KOPT-K1 (cell line): Measurements from ENCODE around the gene MUSTN1.

ENCODE experiments used
- H3K27ac ChIP-seq: fragments of 200-600 bp; sonication (generic); 2 replicates; pipeline ENCODE4 v1.5.1; 2016; ENCODE audit warnings: antibody characterized with exemption, mild to moderate bottlenecking, low read depth, low read length; ENCODE audit not compliant: poor library complexity, severe bottlenecking
- H3K36me3 ChIP-seq: fragments of 200-600 bp; sonication (generic); 2 replicates; pipeline ENCODE4 v1.5.1; 2017; ENCODE audit warnings: antibody characterized with exemption, mild to moderate bottlenecking, low read length, moderate library complexity; ENCODE audit not compliant: insufficient read depth
- H3K9me3 ChIP-seq: fragments of 200-600 bp; sonication (generic); 2 replicates; pipeline ENCODE4 v1.5.1; 2017; ENCODE audit warnings: antibody characterized with exemption, low read length, mild to moderate bottlenecking; ENCODE audit not compliant: insufficient read depth, poor library complexity, severe bottlenecking

The MUSTN1 gene

GRCh38 chr3:52792961-52793695, 41.7 kb downstream of the MUSTN1 start:
- no peak overlapping the region for H3K27ac ChIP-seq
- H3K36me3 ChIP-seq = no peaks in the 10 kb centered on the region
- no peaks in the 10 kb centered on the region for H3K9me3 ChIP-seq

GRCh38 chr3:52792413-52792812, 42.4 kb downstream of the MUSTN1 start:
- Histone ChIP-seq H3K9me3 (no peaks in the 10 kb centered on the region), H3K36me3 (no peaks in the 10 kb centered on the region), H3K27ac (no peak overlapping the region)

DNA sequence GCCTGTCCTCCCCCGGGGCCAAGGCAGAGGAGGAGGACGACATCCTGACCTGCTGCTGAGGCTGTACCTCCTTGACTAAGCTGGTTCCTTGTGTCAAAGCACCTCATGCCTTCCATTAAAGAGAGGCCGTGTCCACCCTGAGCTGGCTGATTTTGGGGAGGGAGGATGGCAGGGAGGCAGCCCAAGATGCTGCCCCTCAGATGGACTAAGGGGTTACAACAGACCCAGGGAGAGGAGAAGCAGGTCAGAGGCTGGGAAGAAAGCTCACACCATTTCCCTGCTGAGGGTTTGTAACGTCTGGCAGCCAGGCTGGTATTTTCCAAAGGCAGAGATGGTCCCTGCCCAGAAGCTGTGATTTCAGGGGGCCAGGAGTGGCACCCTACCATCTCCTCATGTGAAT, 42.9 kb downstream of the MUSTN1 start:
- no peak overlapping the region for H3K27ac ChIP-seq
- no peaks in the 10 kb centered on the region for H3K36me3 ChIP-seq
- H3K9me3 ChIP-seq = no peaks in the 10 kb centered on the region

DNA sequence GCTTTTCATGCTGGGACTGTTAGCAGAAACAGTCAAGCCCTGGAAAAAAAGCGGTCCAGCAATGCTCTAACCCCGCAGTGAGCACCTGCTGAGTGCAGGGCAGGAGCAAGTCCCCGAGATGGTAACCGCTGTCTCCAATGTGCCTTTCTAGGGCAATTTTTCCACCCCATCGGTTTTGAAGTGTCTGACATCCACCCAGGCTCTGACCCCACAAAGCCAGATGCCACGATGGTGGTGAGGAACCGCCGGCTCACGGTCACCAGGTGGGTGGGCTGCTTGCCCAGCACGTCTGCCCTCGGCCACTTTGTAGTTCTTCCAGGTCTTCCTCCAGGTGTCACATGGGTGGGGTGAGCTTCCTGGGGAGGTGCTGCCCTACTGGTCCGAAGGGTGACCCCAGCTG, 43.5 kb downstream of the MUSTN1 start:
- no peaks in the 10 kb centered on the region for H3K36me3 ChIP-seq
- no peak overlapping the region for H3K27ac ChIP-seq

GRCh38 chr3:52790741-52791140, 44.1 kb downstream of the MUSTN1 start:
- H3K27ac ChIP-seq = no peak overlapping the region
- H3K36me3 ChIP-seq = no peaks in the 10 kb centered on the region
- no peaks in the 10 kb centered on the region for H3K9me3 ChIP-seq

More for the DNA sequence above, 43.5 kb downstream of the MUSTN1 start:
- H3K9me3 ChIP-seq = no peaks in the 10 kb centered on the region

DNA sequence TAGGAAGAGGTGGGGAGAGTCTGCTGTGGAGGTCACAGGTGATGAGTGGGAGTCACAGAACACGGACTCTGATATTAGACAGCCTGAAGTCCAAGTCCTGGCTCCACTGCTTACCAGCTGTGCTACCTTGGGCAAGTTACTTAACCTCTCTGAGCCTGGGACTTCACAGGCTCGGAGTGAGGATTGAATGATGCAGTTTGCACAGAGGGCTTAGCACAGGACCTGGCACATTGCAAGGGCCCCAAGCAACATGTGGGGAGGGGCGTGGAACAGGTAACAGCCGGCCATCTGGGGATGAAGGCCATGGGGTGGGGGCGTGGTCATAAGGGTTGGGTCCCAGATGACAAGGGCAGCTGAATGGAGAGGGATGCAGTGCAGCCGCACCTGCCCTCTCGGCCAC, 44.5 kb downstream of the MUSTN1 start:
- Histone ChIP-seq H3K36me3 (no peaks in the 10 kb centered on the region), H3K9me3 (no peaks in the 10 kb centered on the region), H3K27ac (no peak overlapping the region)

DNA sequence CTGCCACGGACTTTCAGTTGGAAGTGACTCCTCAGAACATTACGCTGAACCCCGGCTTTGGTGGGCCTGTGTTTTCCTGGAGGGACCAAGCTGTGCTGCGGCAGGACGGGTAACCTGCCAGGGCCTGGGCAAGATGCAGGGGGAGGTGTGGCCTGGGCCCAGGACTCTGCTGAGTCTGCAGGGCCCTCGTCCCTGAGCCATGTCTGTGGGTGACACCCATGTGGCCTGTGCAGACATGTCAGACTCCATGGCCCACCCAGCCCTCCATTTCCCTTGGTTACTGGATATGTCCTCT, 45.1 kb downstream of the MUSTN1 start:
- Histone ChIP-seq H3K27ac (no peak overlapping the region), H3K9me3 (no peaks in the 10 kb centered on the region), H3K36me3 (no peaks in the 10 kb centered on the region)

DNA sequence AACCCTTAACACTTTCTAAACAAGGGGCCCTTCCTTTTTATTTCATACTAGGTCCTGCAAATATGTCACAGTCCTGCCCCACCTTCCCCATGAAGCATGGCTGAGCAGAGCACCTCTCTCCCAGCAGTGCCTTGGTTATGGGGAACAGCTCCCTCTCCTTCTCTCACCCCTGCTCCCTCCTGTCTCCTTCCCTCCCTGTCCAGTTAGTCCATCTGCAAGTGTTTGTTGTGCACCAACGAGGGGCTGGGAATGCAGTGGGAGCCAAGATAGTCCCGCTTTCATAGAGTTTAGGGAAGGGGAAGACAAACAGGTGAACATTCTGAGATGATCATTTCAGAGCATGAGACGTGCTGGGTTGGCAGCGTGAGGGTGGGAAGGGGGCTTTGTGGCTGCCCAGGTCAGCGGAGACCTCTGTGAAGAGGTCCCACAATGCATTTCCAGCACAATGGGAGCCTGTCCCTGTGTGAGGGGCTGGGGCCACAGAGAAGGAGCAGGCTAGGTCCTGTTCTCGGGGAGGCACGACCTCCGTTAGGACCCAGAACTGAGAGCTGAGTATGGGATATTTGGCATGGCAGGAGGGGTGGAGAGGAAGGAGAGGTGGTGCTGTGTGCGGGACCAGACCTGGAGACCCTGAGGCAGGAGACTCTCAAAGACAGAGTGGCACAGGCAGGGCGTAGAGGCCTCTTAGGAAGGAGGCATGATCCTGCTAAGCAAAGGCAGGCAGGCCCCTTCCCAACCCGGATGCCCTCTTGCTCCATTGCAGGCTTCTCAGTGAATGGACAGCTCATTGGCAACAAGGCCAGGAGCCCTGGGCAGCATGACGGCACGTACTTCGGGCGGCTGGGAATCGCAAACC, 45.7 kb downstream of the MUSTN1 start:
- Histone ChIP-seq H3K9me3 (no peaks in the 10 kb centered on the region), H3K36me3 (no peaks in the 10 kb centered on the region), H3K27ac (no peak overlapping the region)

- Histone ChIP-seq H3K36me3 (no peaks in the 10 kb centered on the region), H3K27ac (no peak overlapping the region), H3K9me3 (no peaks in the 10 kb centered on the region)
Measured at GRCh38 chr3:52787672-52788625, 46.9 kb downstream of the MUSTN1 start.

DNA sequence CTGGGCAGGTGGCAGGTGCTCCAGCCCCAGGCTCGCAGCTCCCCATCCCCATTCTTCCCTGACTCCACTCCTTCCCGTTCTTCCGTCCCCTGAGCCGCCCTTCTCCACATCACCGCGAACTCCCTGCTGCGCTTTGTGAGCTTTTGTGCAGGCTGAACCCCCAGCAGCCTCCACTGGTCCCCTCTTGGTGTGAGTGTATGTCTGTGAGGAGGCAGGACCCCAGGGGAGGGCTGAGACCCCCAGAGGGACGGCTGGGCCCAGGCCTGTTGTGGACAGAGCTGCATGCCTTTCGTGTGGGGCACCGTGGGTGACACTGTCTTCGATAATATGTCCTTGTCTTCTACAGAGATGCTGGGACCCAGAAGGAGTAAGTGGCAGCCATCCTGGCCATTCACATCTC, 47.6 kb downstream of the MUSTN1 start:
- no peak overlapping the region for H3K27ac ChIP-seq
- no peaks in the 10 kb centered on the region for H3K9me3 ChIP-seq
- no peaks in the 10 kb centered on the region for H3K36me3 ChIP-seq

GRCh38 chr3:52786330-52787215, 48.2 kb downstream of the MUSTN1 start:
- no peaks in the 10 kb centered on the region for H3K36me3 ChIP-seq
- H3K27ac ChIP-seq = no peak overlapping the region
- no peaks in the 10 kb centered on the region for H3K9me3 ChIP-seq

- Histone ChIP-seq H3K9me3 (no peaks in the 10 kb centered on the region), H3K36me3 (no peaks in the 10 kb centered on the region), H3K27ac (no peak overlapping the region)
Measured at GRCh38 chr3:52784931-52785590, 49.8 kb downstream of the MUSTN1 start.

DNA sequence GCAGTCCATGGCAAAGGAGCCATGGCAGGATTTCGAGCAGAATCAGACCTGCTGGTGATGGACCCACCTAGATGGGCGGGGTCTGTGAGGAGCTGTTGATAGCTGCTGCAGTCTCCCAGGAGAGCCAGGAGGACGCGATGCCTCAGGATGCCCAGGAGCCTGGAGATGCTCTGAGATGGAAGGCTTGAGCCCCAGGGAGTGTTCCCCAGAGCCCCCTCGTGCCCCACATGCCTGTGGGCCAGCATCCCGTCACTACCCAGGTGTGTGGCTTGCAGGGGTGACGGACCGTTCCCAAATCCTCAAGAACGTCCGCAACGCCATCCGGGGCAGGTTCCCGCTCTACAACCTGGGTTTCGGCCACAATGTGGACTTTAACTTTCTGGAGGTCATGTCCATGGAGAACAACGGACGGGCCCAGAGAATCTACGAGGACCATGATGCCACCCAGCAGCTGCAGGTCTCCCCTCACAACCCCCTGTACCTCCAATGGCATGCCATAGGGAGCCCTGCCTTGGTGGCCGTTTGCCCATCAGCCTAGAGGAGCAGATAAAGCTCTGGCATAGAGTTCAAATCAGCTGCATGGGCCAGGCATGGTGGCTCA, 50.7 kb downstream of the MUSTN1 start:
- Histone ChIP-seq H3K27ac (no peak overlapping the region), H3K36me3 (no peaks in the 10 kb centered on the region), H3K9me3 (no peaks in the 10 kb centered on the region)

GRCh38 chr3:52783211-52783555, 51.6 kb downstream of the MUSTN1 start:
- no peaks in the 10 kb centered on the region for H3K9me3 ChIP-seq
- H3K36me3 ChIP-seq = no peaks in the 10 kb centered on the region
- no peak overlapping the region for H3K27ac ChIP-seq
